NT2/D1 (cell line): ENCODE measurements around the gene DIAPH2.

Source experiments
- YY1 ChIP-seq: IDR thresholded peaks from 2 replicates; pipeline ENCODE4 v1.6.1; 2011; ENCODE audit not compliant: insufficient read length, insufficient read depth
- ZNF274 ChIP-seq: IDR thresholded peaks from 2 replicates; pipeline ENCODE4 v1.6.1; 2011; ENCODE audit warnings: mild to moderate bottlenecking, low read depth, low read length

DNA sequence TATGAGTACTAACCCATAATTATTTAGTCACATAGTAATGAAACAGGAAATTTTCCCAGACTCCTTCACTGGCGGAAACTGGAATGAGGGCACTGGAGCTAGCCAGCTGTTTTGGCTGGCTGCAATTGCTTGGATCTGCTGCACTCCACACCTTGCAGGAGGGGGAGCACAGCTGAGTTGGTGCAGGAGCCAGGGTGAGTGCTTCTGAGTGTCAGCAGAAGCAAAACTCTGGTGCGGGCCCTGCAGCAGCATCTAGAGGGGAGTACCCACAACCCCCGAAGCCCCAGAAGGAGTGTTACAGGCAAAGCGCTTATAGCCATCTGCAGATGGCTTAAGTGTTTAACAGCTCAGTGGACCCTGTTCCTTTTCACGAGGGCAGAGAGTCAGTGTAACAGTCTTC is 295.1 kb downstream of the DIAPH2 start:
- TF ChIP-seq ZNF274 (no peak), YY1 (no peak)
